HL-60 (cell line): ENCODE data around the gene VPS13D.

Source experiments
- POLR2AphosphoS5 ChIP-seq: IDR thresholded peaks from 2 replicates; pipeline ENCODE4 v1.6.1; 2012; ENCODE audit warnings: low read depth
- TF ChIP-seq, protein P1 (sequence below): IDR thresholded peaks from one replicate; pipeline ENCODE4 v1.5.1; 2011; ENCODE audit warnings: low read length, control low read depth, inconsistent platforms; ENCODE audit not compliant: insufficient read depth
- TF ChIP-seq, protein P2 (sequence below): IDR thresholded peaks from 2 replicates; pipeline ENCODE4 v1.6.1; 2012; ENCODE audit warnings: low read depth; ENCODE audit not compliant: insufficient replicate concordance

DNA sequence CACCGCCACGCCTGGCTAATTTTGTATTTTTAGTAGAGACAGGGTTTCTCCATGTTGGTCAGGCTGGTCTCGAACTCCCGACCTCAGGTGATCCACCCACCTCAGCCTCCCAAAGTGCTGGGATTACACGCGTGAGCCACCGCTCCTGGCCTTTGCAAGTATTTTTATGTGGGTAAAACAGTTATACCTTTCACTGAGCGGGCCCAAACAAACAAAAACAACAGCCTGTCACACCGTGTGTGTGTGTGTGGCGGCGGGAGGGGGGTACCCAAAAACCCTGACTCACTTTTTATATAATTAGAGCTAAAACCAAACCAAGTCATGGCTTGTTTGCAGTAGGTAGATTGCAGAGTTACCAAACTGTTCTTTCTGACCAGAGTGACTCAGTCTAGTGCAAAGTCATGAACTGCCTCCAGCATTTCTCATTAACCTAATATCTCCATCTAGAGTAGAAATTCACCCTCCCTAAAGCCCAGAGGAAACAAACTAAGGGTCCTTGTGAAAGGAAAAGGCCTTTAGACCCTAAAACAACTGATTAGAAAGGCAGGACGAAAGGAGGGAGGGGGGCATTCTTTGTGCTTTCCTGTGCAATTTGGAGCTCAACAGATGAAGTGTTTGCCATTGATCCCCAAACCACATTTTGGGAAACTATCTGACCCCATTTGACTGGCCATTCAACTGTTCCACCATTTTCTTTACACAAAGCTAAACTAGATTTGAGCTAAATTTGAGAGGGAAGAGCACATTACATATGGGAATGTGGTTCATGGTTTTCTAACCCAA is 207.2 kb downstream of the VPS13D start:
- no peak for TF ChIP-seq POLR2AphosphoS5
- TF ChIP-seq, protein P1, sequence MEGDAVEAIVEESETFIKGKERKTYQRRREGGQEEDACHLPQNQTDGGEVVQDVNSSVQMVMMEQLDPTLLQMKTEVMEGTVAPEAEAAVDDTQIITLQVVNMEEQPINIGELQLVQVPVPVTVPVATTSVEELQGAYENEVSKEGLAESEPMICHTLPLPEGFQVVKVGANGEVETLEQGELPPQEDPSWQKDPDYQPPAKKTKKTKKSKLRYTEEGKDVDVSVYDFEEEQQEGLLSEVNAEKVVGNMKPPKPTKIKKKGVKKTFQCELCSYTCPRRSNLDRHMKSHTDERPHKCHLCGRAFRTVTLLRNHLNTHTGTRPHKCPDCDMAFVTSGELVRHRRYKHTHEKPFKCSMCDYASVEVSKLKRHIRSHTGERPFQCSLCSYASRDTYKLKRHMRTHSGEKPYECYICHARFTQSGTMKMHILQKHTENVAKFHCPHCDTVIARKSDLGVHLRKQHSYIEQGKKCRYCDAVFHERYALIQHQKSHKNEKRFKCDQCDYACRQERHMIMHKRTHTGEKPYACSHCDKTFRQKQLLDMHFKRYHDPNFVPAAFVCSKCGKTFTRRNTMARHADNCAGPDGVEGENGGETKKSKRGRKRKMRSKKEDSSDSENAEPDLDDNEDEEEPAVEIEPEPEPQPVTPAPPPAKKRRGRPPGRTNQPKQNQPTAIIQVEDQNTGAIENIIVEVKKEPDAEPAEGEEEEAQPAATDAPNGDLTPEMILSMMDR: no peak
- TF ChIP-seq, protein P2, sequence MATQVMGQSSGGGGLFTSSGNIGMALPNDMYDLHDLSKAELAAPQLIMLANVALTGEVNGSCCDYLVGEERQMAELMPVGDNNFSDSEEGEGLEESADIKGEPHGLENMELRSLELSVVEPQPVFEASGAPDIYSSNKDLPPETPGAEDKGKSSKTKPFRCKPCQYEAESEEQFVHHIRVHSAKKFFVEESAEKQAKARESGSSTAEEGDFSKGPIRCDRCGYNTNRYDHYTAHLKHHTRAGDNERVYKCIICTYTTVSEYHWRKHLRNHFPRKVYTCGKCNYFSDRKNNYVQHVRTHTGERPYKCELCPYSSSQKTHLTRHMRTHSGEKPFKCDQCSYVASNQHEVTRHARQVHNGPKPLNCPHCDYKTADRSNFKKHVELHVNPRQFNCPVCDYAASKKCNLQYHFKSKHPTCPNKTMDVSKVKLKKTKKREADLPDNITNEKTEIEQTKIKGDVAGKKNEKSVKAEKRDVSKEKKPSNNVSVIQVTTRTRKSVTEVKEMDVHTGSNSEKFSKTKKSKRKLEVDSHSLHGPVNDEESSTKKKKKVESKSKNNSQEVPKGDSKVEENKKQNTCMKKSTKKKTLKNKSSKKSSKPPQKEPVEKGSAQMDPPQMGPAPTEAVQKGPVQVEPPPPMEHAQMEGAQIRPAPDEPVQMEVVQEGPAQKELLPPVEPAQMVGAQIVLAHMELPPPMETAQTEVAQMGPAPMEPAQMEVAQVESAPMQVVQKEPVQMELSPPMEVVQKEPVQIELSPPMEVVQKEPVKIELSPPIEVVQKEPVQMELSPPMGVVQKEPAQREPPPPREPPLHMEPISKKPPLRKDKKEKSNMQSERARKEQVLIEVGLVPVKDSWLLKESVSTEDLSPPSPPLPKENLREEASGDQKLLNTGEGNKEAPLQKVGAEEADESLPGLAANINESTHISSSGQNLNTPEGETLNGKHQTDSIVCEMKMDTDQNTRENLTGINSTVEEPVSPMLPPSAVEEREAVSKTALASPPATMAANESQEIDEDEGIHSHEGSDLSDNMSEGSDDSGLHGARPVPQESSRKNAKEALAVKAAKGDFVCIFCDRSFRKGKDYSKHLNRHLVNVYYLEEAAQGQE: no peak
